Measurements from ENCODE around the gene NUP58. TPM values are rescaled to one million over a fixed set of nuclear protein-coding genes. Genes with fewer than 3 reads are reported as not detected.

Gene NUP58
- total and polyA plus RNA-seq, 9 of the 15 experiments (the other 6 are each of a cell fraction or from before 2014, with no cell fraction given), result 12.5 to 98.0 (median 42.6) TPM

DNA sequence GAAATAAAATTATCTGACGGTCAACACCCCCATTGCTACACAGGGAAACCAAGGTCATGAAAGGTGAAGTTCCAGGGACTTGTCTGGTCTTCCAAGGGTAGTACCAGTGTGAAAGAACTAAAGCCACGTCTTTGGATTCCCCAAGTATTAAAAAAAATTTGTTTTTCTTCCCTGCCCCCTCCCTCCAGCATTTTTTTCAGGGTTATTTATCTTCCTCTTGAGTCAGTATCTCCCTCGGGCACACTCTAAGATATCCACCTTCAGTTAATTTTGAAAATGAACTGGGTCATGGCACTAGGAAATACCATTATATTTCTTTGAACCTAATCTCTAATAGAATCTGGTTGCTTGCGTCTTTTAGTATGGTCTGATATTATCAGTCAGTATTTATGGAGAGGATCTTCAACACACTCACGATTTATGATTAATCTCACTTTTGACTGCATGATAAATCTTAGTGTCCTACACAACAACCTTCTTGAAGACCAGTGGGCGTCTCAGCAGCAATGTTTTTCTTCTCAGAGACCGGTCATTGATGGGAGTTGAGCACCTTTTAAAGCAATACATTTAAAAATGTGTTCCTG is 79.4 kb downstream of the NUP58 start (continued):
- TF ChIP-seq NCOR1 (IDR thresholded peaks at IDR 0.05) (0 out of 2 replicates have a peak, but pooled peaks have one; percentile 7), ATF7 (IDR thresholded peaks at IDR 0.05) (0 out of 2 replicates have a peak, but pooled peaks have one; percentile 14), BRD9 (IDR thresholded peaks at IDR 0.05; ENCODE audit: low read depth, partially characterized antibody) (peak; percentile 29), VEZF1 (CRISPR knock-in tag; IDR thresholded peaks at IDR 0.05) (peak; percentile 38; the same call in 1 of the 2 replicates), ARID4B (CRISPR knock-in tag; IDR thresholded peaks at IDR 0.05) (no peak), MEIS2 (IDR thresholded peaks at IDR 0.05; ENCODE audit: partially characterized antibody) (peak; percentile 76), ARID1B (IDR thresholded peaks at IDR 0.05) (peak; percentile 32), NFE2 (IDR thresholded peaks at IDR 0.05; ENCODE audit: low read depth) (0 out of 2 replicates have a peak, but pooled peaks have one; percentile 15)
- TF ChIP-seq, protein P1, sequence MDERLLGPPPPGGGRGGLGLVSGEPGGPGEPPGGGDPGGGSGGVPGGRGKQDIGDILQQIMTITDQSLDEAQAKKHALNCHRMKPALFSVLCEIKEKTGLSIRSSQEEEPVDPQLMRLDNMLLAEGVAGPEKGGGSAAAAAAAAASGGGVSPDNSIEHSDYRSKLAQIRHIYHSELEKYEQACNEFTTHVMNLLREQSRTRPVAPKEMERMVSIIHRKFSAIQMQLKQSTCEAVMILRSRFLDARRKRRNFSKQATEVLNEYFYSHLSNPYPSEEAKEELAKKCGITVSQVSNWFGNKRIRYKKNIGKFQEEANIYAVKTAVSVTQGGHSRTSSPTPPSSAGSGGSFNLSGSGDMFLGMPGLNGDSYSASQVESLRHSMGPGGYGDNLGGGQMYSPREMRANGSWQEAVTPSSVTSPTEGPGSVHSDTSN (CRISPR knock-in tag; IDR thresholded peaks at IDR 0.05; ENCODE audit: low read depth), result no peak
- TF ChIP-seq, protein P1 (tag; conservative IDR thresholded peaks at IDR 0.05; ENCODE audit: low read depth), result peak; percentile 82
